Kasumi-1 (cell line): ENCODE measurements around the gene SEPTIN3.
"Not testable (repeated sequence)": the region's sequence is repeated elsewhere in the genome, so short reads cannot be mapped to it uniquely, and the experiment has no call there.

Experiments used
- DNase-seq, 2 experiments: peaks; one replicate each; lab custom pipeline; 2025; lab: John Stamatoyannopoulos, UW

The SEPTIN3 gene

GRCh38 chr22:41940832-41941765 lies 28.1 kb upstream of the SEPTIN3 start:
- DNase-seq, result peak; percentile 76 to 79

DNA sequence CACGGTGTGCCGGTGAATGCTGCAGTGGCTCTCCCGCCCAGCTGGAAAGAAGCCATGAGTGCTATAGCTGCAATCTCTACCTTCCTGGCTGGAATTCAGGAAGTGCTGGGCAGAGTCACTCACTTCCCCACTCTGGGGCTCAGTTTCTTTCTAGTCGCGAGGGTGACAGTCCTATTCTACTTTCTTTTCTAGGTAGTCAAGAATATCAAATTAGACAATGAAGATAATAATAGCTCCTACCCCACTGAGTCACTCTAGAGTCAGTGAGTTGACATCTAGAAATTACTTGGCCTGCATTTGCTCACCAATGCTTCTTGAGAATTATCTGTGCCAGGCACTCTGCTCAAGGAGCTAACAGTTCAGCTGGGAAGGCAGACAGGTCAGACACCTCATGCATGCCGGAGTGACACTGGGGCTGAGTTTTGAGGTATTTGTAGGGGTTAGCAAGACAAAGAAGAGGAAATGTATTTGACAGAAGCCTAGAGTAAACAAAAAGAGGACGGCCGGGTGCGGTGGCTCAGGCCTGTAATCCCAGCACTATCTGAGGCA lies 25.5 kb upstream of the SEPTIN3 start:
- no peak for DNase-seq

DNA sequence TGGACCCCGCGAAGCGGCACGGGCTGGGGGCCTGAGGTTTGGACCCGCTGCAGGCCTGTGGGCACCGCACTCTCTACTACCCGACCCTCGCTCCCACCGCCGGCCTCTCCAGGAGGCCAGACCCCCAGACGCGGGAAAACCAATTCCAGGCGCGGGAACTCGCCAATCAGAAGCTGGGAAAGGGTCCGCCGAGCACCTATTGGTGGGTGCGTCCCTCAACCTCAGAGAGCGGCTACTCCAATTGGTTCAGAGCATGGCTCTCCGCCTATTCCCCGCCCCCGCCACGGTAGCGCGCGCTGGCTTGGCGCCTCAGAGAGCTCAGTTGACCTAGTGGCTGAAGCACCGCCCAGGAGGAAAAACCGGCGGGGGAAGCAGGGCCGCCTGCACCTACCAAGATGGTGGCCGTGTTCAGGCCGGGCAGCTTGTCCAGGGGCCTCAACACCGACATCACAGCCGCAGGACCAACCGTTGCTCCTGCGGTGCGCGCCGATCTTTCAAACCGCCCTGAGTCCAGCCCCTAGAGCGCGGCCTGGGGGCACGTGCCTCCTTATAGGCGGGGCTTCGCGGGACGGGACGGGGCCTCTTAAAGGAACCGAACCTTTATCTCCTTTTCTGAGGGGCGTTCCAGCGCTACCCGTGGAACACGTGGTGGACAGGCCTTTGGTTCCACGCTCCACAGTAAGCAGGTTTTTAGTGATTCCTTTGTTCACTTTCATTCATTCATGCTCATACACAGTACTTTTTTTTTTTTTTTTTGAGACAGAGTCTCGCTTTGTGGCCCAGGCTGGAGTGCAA lies 22.4 kb upstream of the SEPTIN3 start, which contains the start of gene CENPM:
Gene CENPM (minus strand): TSS at position 524 of the 795 bp plus-strand sequence. CDS start 76 bp downstream, at position 448.
- peak; percentile 97 for DNase-seq

DNA sequence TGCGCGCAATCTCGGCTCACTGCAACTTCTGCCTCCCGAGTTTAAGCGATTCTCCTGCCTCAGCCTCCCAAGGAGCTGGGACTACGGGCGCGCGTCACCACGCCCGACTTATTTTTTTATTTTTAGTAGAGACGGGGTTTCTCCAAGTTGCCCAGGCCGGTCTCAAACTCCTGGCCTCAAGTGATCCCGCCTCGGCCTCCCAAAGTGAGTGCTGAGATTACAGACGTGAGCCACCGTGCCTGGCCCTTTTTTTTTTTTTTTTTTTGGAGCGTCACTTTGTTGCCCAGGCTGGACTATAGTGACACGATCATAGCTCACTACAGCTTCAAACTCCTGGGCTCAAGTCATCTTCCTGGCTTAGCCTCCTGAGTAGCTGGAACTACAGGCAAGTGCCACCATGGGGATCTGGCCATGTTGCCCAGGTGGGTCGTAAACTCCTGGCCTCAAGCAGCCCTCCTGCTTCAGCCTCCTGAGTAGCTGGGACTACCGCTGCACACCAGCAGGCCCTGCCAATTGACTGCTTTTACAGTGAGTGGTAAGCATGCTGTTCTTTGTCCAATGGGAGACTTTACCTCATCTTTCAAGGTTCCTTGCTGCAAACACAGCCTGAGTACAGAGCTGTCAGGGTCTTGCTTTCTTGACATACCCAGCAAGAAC lies 21.7 kb upstream of the SEPTIN3 start:
- DNase-seq, result no peak

DNA sequence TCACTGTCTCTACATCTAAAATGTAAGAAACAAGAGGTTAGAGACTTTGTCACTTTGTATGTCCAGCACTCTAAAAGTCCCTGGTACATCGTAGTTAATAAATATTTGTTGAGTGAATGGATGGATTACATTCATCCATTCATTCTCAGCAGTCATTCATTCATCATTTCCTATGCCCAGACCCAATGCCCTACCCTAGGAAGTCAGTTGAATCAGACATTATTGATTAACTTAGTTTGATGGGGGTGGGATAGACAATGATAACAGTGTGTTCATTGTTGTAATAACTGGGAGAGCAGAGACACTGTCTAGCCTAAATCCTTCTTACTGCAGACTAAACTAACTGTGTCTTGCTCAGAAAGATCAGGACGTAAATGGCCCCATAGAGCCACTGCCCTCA lies 21.1 kb upstream of the SEPTIN3 start:
- no peak for DNase-seq

- not testable (repeated sequence) for DNase-seq
Observed at GRCh38 chr22:41948928-41949296, 20.3 kb upstream of the SEPTIN3 start.

DNA sequence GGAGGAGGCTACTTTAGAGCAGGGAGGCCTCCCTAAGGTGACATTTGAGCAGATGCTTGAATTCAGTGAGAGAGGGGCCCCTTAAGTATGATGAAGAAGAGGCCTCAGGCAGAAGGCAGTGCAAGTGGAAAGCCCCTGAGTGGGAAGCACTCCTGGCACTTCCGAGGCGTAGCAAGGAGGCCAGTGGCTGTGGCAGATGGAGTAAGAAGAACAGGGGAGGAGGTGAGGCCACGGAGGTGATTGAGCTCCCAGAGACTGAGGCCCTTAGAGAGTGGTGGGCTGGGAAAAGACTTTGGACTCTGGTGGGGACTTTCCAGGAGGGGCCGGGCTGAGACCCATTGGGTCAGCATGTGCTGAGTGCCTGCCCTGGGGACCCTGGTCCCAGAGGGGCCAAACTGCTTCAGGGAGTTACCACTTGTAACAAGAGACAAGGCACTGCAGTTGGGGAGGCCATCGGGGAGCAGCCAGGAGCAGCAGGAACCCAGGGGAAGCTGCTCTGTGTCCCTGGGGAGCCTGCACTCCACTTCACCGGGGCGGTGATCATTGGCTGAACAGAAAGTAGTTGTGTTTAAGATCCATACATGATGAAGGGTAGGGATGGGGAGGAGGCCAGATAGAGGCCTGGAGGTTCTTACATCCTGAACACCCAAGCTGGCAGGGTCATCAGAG lies 19.8 kb upstream of the SEPTIN3 start:
- no peak for DNase-seq

- no peak for DNase-seq
Observed at GRCh38 chr22:41951898-41952474, 17.3 kb upstream of the SEPTIN3 start, which contains the start of gene SMIM45. SMIM45 (plus strand) TSS chr22:41952150.

DNA sequence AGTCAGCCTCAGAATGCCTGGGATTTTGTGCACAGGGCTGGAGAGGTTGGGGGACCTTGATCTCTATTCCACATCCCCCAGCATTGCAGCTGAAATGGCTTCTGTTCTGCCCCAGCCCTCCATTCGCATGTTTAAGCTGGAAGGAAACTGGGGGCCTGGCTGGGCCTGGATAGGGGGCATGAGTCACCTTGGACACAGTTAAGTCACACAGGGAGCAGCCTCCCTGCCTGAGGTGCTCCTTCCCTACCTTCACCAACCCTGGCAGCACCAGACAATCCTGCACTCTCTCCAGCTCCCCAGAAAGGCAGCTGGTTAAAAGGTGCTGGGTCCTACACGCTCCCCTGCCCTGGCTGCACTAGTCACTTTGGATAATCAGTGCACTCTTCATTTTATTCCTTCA lies 16.5 kb upstream of the SEPTIN3 start:
- no peak for DNase-seq

GRCh38 chr22:41957941-41958556 lies 11.2 kb upstream of the SEPTIN3 start:
- DNase-seq, result no peak

DNA sequence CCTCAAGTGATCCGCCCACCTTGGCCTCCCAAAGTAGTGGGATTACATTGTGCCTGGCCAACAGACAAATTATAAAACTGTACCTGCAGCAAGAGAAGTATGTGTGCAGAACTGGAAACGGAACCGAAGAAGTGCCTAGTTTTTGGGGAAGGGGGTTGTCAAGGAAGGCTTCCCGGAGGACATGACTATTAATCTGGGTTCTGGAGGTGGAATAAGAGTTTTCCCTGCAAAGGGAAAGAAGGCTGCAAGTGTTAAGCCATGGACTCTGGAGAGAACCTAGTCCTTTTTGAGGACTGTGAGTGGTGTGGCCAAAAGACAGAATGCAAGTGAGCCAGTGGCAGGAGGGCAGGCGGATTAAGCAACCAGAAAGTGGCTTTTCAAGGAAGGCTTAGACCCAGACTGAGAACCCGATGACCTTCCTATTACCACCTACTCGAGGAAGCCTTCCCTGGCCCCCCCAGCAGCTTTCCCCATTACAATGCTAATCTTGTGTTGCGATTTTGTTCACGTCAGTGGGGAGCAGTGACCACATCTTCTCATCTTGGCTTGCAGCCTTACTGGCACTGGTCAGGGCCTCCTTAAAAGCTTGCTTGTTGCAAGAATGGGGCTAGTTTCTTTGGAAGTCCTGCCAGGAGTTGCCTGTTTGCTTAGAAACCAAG lies 5.7 kb upstream of the SEPTIN3 start:
- no peak for DNase-seq

- DNase-seq, result no peak
Observed at GRCh38 chr22:41964112-41964491, 5.1 kb upstream of the SEPTIN3 start.

- no peak for DNase-seq
Observed at GRCh38 chr22:41966225-41966606, 3.0 kb upstream of the SEPTIN3 start.

GRCh38 chr22:41966607-41967240 lies 2.5 kb upstream of the SEPTIN3 start:
- DNase-seq, result peak; percentile 72 to 78

- DNase-seq, result no peak
Observed at GRCh38 chr22:41968601-41969000, 642 bp upstream of the SEPTIN3 start.

GRCh38 chr22:41970601-41971000 lies 1.4 kb downstream of the SEPTIN3 start:
- no peak for DNase-seq

DNA sequence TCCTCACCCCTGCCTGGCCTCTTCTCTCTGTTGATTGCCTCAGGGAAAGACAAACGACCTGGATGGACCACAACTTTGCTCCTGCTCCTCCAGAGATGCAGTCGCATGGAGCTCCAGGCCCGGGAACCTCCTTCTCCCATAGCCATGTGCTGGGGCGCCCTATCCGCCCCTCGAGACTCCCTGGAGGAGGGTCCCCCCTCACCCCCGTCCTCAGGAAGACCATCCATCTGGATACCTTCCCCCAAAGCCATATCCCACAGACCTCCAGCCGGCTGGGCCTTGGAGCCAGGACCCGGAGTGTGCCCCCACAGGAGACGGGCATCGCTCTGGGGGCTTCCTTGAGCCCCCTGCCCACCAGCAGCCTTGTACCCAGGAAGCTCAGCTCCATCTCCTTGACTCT lies 2.2 kb downstream of the SEPTIN3 start:
- DNase-seq, result no peak

DNA sequence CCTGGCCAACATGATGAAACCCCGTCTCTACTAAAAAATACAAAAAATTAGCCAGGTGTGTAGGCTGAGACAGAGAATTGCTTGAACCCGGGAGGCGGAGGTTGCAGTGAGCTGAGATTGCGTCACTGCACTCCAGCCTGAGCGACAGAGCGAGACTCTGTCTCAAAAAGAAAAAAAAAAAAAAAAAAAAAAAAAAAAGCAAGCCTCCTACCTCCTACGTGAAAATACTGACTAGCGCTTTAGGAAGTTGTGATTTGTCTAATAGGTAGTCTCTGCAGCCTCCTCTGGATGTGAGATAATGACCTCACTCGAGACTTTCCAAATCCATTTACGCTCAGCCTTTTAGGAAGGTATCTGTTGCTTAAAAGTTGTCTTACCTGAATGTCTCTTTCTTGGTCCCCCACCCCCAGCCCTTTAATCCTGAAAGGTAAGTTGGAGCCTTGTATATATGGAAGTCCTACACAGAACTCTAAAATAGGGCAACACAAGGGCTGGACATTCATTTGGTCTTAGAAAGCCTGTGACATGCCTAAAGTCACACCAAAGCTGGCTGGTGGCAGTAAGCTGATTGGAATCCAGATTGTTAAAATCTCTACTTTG lies 5.5 kb downstream of the SEPTIN3 start:
- no peak for DNase-seq
